GM18505 (cell line): ENCODE measurements around the gene CACNA1A.
"Not testable (repeated sequence)": the region's sequence is repeated elsewhere in the genome, so short reads cannot be mapped to it uniquely, and the experiment has no call there.

Experiments used
- ATAC-seq: cut with Tn5 transposase; IDR thresholded peaks from one replicate; pipeline ENCODE4 v1.9.1; 2021; ENCODE audit not compliant: unreplicated experiment
- POLR2A ChIP-seq: IDR thresholded peaks from 4 replicates; pipeline ENCODE4 v1.6.1; 2011; ENCODE audit warnings: borderline replicate concordance; ENCODE audit not compliant: insufficient read depth, insufficient read length; ENCODE audit errors: extremely low read depth

CACNA1A gene

GRCh38 chr19:13506471-13506820 is at the start of gene CACNA1A:
TSS of gene CACNA1A (minus strand) at chr19:13506479. CDS start at chr19:13506224, 255 bp downstream.
- ATAC-seq, result no peak

DNA sequence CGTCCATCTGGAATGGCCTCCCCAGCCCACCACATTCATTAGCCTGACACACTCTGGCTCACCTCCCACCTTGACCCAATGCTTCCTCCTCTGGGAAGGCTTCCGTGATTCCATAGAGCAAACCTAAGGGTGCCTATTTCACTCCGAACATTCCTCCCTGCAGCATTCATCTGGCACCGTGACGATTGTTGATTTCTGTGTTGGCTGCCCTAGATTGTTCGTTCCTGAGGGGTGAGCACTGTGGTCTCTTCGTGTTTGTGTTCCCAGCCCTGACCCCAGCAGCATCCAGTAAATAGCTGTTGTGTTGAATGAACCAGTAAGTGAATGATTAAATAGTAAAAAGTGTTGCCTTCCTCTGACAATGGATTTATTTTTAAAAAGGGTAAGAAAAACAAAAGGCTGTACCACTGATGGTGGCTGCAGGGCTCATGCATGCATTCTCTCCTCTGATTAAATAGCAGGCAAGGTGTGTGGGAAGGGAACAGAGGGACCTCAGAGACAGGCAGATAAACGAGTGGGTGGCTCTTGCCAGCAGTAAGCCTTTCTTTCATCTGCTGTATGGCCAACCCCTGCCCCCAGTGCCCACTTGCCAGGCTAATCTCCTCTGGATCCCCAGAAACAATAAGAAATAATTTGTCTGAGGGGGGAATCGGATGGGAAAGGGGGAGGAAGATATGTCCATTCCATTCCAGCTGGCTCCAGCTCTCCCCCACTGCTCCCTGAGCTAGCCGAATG is 48.4 kb upstream of the CACNA1A start:
- ATAC-seq, result no peak
- TF ChIP-seq POLR2A, result no peak

More at GRCh38 chr19:13506471-13506820, at the start of gene CACNA1A:
- TF ChIP-seq POLR2A, result no peak

DNA sequence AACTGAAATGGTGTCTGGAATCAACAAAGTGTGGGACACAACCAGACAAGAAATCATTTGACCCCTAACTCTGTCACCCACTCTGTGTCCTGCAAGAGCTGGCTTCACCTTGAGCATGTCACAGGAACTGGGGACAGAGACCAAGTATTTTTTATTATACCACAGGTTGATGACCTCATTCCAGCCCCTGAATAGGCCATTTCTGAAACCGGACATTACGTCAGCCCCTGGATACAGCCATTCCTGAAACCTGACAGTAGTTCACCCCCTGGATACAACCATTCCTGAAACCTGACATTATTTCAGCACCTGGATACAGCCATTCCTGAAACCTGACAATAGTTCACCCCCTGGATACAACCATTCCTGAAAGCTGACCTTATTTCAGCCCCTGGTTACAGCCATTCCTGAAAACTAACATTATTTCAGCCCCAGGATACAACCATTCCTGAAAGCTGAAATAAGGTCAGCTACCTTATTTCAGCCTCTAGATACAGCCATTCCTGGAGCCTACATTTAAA is 47.7 kb upstream of the CACNA1A start:
- TF ChIP-seq POLR2A, result no peak
- no peak for ATAC-seq

GRCh38 chr19:13548131-13548530 is 41.9 kb upstream of the CACNA1A start:
- TF ChIP-seq POLR2A, result no peak
- no peak for ATAC-seq

DNA sequence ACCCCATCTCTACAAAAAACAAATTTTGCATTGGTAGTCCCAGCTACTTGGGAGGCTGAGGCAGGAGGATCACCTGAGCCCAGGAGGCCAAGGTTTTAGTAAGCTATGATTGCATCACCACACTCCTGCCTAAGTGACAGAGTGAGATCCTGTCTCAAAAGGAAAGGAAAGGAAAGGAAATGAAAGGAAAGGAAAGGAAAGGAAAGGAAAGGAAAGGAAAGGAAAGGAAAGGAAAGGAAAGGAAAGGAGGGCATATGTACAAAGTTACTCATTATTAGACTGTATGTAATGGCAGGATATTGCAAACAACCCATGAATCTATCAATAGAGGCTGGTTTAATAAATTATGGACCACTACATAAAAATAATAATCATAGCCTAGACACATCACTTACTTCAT is 40.8 kb upstream of the CACNA1A start:
- no peak for TF ChIP-seq POLR2A
- no peak for ATAC-seq

DNA sequence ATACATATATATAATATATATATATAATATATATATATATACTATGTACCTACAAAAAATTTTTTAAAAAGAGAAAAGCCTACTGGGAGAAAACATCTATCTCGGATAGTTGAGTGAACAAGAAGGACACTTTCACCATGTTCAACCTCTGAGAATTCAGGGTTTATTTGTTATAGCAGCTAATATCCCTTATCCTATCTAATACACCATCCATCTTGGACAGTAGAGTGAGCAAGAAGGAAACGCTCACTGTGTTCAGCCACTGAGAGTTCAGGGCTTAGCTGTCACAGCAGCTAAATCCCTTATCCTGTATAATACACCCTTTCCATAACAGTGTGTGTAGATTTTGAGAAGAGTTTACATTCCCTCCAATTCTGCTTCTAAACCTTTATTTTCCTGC is 38.1 kb upstream of the CACNA1A start:
- TF ChIP-seq POLR2A, result no peak
- ATAC-seq, result no peak

GRCh38 chr19:13541554-13541953 is 35.3 kb upstream of the CACNA1A start:
- no peak for TF ChIP-seq POLR2A
- no peak for ATAC-seq

DNA sequence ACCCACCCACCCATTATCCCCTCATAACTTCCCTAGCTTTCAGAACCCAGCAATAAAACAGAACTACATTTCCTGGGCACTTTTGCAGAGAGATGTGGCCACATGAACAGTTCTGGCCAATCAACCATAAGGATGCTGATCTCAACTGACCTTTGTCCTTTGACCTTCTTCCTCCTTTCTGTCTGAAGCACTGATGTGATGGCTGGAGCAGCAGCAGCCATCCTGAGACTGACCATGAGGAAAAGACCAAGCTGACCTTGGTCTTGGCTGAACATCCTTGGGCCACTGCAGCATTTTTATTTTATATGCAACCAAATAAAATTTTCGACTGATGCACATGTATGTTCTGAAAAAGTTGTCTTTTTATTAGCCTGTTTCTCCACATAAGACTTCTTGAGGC is 33.1 kb upstream of the CACNA1A start:
- no peak for ATAC-seq
- TF ChIP-seq POLR2A, result no peak

DNA sequence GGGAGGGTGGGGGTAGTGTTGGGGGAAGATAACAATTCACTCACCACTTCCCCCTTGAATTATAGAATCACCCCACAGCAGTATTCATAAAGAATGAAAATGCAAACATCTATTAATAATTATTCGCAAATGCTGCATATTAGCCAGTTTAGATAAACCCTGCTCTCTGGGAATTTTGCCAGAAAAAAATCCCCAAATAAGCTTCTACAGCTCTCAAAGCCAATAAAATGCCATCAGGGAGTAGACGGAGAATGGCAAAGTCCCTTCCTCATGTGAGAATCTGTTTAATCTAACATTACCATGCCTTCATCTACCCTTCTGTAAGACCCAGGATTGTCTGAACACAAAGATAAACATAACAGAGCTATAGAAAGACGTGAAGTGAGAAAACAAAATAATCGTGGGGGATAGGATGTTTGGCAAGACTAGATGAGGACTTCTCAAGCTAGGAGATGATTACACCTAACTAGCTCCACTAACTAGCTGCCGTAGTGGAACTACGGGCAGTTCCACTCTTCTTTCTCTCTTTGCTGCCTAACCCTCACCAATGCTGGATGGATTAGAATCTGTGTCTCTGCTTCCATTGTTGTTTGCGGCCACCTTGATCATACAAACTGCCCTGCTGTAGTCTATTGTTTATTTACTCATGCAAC is 32.4 kb upstream of the CACNA1A start:
- no peak for TF ChIP-seq POLR2A
- ATAC-seq, result no peak

DNA sequence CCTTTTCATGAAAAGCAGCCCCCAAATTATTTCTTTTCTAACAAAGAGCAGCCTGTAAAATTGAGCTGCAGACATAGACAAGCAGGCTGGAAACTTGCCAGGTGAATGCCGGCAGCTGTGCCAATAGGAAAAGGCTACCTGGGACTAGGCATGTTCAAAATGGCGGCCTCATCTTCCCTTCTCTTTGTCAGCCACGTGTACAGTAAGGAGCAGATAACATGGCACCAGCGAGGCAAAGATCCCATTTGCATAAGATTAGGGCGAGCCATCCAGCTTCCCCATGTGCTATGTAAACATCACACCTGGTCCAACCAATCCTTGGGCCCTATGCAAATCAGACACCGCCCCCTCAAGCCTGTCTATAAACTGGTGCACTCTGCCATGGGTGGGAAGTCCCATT is 31.2 kb upstream of the CACNA1A start:
- no peak for ATAC-seq
- TF ChIP-seq POLR2A, result no peak

GRCh38 chr19:13530720-13531119 is 24.4 kb upstream of the CACNA1A start:
- no peak for TF ChIP-seq POLR2A
- no peak for ATAC-seq

- not testable (repeated sequence) for ATAC-seq
Measured at GRCh38 chr19:13529721-13530120, 23.4 kb upstream of the CACNA1A start.

DNA sequence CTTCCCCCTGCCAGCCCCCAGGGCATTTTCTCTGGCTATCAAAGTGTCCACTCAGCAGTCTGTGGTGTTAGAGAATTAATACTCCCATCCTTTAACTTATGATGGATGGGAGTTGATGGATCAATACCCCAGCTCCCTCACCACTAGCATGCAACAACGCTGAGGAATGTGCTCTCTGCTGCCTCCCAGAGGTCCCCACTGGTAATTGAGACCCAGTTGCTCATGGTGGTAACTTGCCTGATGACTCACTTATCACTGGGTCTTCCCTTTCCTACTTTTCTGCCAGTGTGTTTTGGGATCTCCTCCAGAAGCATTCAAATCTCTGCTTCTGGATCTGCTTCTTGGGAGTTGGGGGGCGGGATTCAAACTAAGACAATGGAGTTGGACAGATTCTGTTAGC is 20.3 kb upstream of the CACNA1A start:
- TF ChIP-seq POLR2A, result no peak
- ATAC-seq, result no peak

DNA sequence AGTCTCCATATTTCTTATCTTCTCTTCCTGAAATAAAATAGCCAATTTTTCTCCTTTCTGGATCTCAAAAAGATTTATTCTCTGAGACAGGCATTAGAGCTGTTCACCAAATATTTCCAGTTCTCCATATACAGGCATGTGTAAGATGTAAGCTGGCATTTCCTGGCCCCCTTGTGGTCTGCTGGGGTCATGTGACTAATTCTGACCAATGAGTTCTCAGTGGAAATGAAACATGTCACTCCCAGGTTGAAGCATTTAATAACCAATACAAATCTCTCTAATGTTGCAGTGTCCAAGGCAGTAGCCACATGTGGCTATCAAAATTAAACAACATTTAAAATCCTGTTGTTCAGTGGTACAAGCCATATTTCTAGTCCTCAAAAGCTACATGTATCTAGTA is 14.8 kb upstream of the CACNA1A start:
- TF ChIP-seq POLR2A, result no peak
- no peak for ATAC-seq
